NT2/D1 (cell line): Measurements from ENCODE around the gene ATM.

Experiments used
- DNase-seq: peaks from one replicate; pipeline ENCODE4 v3.0.0-alpha.2; 2011; ENCODE audit warnings: low read depth, low spot score
- H3K27me3 ChIP-seq: 2 replicates; pipeline ENCODE4 v1.6.0; 2011; ENCODE audit warnings: mild to moderate bottlenecking; ENCODE audit not compliant: insufficient read length, insufficient read depth
- H3K36me3 ChIP-seq: 2 replicates; pipeline ENCODE4 v1.6.1; 2011; ENCODE audit warnings: mild to moderate bottlenecking, low read length, mixed read lengths; ENCODE audit not compliant: insufficient read depth, insufficient read length
- H3K4me1 ChIP-seq: 2 replicates; pipeline ENCODE4 v1.5.1; 2011; ENCODE audit not compliant: insufficient read depth, insufficient read length
- H3K4me3 ChIP-seq: 2 replicates; pipeline ENCODE4 v1.5.1; 2011; ENCODE audit warnings: low read depth; ENCODE audit not compliant: insufficient read length
- H3K9ac ChIP-seq: 2 replicates; pipeline ENCODE4 v1.6.0; 2011; ENCODE audit warnings: low read depth; ENCODE audit not compliant: insufficient read length
- H3K9me3 ChIP-seq: 2 replicates; pipeline ENCODE4 v1.5.1; 2011; ENCODE audit warnings: mild to moderate bottlenecking, low read length; ENCODE audit not compliant: insufficient read depth
- SUZ12 ChIP-seq: IDR thresholded peaks from 2 replicates; pipeline ENCODE4 v1.6.1; 2011; ENCODE audit not compliant: insufficient read length, insufficient read depth; ENCODE audit errors: extremely low read depth
- YY1 ChIP-seq: IDR thresholded peaks from 2 replicates; pipeline ENCODE4 v1.6.1; 2011; ENCODE audit not compliant: insufficient read length, insufficient read depth
- ZNF274 ChIP-seq: IDR thresholded peaks from 2 replicates; pipeline ENCODE4 v1.6.1; 2011; ENCODE audit warnings: mild to moderate bottlenecking, low read depth, low read length

The ATM gene

DNA sequence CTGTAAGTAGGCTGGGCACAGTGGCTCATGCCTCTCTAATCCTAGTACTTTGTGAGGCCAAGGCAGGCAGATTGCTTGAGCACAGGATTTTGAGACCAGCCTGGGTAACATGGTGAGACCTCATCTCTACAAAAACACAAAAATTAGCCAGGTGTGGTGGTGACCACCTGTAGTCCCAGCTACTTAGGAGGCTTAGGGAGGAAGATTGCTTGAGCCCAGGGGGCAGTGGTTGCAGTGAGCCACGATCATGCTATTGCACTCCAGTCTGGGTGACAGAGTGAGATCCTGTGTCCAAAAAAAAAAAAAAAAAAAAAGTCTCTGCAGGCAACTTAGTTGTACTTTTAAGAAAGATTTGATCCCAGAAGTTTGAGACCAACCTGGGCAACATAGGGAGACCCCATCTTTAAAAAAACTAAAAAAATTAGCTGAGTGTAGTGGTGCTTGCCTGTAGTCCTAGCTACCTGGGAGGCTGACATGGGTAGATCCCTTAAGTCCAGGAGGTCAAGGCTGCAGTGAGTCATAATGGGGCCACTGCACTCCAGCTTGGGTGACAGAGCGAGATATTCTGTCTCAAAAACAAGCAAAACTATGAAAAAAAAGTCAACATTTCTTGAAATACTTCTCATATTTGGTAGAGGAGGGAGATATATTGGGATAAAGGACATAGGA lies 10.5 kb downstream of the ATM start:
- DNase-seq, result no peak
- Histone ChIP-seq H3K27me3 (no peaks in the 10 kb centered on the region), H3K4me3 (no peak overlapping the region), H3K9ac (no peak overlapping the region), H3K9me3 (no peaks in the 10 kb centered on the region), H3K4me1 (no peaks in the 10 kb centered on the region), H3K36me3 (peaks cover 58% of the 10 kb centered on the region)
- TF ChIP-seq YY1 (no peak), ZNF274 (no peak), SUZ12 (no peak)

DNA sequence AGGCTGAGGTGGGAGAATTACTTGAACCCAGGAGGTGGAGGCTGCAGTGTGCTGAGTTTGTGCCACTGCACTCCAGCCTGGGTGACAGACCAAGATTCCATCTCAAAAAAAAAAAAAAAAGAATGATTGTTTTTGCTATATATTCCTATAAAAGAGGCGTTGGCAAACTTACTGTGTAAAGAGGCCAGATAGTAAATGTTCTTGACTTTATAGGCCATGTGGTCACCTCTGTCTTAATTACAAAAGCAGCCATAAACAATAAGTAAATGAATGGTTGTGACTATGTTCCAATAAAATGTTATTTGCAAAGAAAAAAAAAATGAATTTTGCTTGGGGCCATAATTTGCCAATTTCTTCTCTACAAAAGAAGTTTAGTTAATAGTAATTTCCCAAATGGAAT lies 12.3 kb downstream of the ATM start:
- no peaks in the 10 kb centered on the region for H3K4me1 ChIP-seq
- peaks cover 53% of the 10 kb centered on the region for H3K36me3 ChIP-seq
- TF ChIP-seq SUZ12 (no peak), YY1 (no peak)
- no peaks in the 10 kb centered on the region for H3K9me3 ChIP-seq
- DNase-seq, result no peak
- no peak overlapping the region for H3K4me3 ChIP-seq
- no peaks in the 10 kb centered on the region for H3K27me3 ChIP-seq
- H3K9ac ChIP-seq, result no peak overlapping the region

DNA sequence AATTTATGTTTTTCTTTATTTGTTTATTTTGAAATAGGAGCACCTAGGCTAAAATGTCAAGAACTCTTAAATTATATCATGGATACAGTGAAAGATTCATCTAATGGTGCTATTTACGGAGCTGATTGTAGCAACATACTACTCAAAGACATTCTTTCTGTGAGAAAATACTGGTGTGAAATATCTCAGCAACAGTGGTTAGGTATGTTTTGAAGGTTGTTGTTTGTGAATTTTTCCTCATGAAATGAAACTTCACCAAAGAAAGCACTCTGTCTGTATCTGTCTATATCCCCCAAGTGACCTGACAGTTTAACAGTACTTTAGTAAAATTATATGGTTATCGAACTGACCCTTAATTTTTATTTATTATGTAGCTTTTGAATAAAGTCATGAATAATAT lies 12.8 kb downstream of the ATM start:
- no peak overlapping the region for H3K4me3 ChIP-seq
- no peaks in the 10 kb centered on the region for H3K9me3 ChIP-seq
- no peak overlapping the region for H3K9ac ChIP-seq
- peaks cover 54% of the 10 kb centered on the region for H3K36me3 ChIP-seq
- no peak for DNase-seq
- no peaks in the 10 kb centered on the region for H3K27me3 ChIP-seq
- H3K4me1 ChIP-seq, result no peaks in the 10 kb centered on the region
- TF ChIP-seq YY1 (no peak), ZNF274 (no peak), SUZ12 (no peak)

DNA sequence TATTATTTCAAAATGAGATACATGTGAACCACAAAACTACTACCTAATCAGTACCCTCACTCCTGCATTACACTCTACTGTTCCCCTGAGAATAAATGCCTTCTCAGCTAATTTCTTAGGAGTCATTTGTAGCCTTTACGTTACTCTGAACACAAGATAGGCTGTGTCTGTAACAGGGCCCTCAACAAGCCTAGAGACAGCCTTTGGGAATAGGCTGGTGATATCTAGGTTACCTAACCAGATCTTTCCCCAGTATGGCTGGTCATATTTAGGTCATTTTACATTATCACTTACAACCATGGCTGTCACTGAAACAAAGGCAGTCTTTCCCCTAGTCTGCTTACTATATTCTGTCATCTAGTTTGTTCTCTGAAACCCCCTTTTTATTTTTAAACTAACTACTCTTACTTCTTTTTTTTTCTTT lies 14.2 kb downstream of the ATM start:
- TF ChIP-seq YY1 (no peak), SUZ12 (no peak), ZNF274 (no peak)
- no peaks in the 10 kb centered on the region for H3K27me3 ChIP-seq
- DNase-seq, result no peak
- H3K4me3 ChIP-seq, result no peak overlapping the region
- no peak overlapping the region for H3K9ac ChIP-seq
- H3K9me3 ChIP-seq, result no peaks in the 10 kb centered on the region
- no peaks in the 10 kb centered on the region for H3K4me1 ChIP-seq
- peaks cover 54% of the 10 kb centered on the region for H3K36me3 ChIP-seq

DNA sequence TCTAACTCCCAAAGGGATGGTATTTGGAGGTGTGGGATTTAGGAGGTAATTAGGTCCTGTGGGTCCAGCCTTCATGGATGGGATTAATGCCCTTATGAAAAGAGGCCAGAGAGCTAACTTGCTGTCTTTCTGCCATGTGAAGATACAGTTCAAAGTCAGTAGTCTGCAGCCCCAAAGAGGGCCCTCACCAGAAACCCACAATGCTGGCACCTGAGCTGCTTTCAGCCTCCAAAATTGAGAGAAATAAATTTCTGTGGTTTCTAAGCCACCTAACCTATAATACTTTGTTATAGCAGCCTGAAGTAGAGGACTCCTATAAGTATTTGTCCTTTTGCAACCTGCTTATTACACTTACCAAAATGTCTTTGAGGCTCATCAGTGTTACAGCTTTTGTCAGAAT lies 16.2 kb downstream of the ATM start:
- no peaks in the 10 kb centered on the region for H3K27me3 ChIP-seq
- no peak for DNase-seq
- no peaks in the 10 kb centered on the region for H3K4me1 ChIP-seq
- no peak for TF ChIP-seq YY1
- TF ChIP-seq SUZ12, result no peak
- TF ChIP-seq ZNF274, result no peak
- H3K9me3 ChIP-seq, result no peaks in the 10 kb centered on the region
- no peak overlapping the region for H3K9ac ChIP-seq
- H3K4me3 ChIP-seq, result no peak overlapping the region
- peaks cover 44% of the 10 kb centered on the region for H3K36me3 ChIP-seq

DNA sequence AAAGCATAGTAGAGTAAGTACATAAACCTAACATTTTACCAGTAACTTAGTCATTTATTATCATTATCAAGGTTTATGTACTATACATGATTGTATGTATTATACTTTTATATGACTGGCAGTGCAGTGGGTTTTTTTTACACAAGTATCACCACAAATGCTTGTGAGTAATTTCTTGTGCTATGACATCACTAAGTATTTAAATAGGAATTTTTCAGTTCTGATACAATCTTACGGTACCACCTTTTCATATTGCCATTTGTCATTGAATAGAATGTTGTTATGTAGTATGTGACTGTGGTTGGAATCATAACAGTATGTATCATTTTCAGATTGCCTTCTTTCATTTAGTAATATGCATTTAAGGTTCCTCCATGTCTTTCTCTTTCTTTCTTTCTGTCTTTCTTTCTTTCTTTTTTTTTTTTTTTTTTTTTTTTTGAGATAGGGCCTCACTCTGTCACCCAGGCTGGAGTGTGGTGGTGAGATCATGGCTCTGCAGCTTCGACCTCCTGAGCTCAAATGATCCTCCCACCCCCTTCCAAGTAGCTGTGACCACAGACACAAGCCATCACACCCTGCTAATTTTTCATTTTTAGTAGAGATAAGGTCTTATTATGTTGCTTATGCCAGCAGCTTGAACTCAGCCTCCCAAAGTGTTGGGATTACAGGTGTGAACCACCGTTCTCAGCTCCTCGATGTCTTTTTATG lies 18.6 kb downstream of the ATM start:
- Histone ChIP-seq H3K9ac (no peak overlapping the region), H3K36me3 (peaks cover 36% of the 10 kb centered on the region), H3K4me1 (no peaks in the 10 kb centered on the region), H3K4me3 (no peak overlapping the region), H3K9me3 (no peaks in the 10 kb centered on the region), H3K27me3 (no peaks in the 10 kb centered on the region)
- no peak for TF ChIP-seq YY1
- no peak for TF ChIP-seq SUZ12
- TF ChIP-seq ZNF274, result no peak
- no peak for DNase-seq

DNA sequence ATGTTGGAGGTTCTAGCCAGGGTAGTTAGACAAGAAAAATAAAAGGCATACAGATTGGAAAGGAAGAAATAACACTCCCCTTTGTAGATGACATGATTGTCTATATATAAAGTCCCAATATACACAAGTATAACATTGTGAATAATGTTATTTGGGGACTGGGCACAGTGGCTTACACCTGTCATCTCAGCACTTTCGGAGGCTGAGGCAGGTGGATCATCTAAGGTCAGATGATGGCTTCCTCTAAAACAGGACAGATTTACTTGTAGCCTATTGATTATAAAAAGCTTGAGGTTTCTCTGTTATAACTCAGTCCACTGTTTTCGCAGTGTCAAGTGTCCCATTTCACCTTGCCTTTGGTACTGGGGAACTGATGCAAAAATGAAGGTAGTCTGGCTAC lies 19.6 kb downstream of the ATM start:
- Histone ChIP-seq H3K9me3 (no peaks in the 10 kb centered on the region), H3K27me3 (no peaks in the 10 kb centered on the region), H3K36me3 (peaks cover 33% of the 10 kb centered on the region), H3K4me3 (no peak overlapping the region), H3K4me1 (no peaks in the 10 kb centered on the region), H3K9ac (no peak overlapping the region)
- DNase-seq, result no peak
- TF ChIP-seq YY1, result no peak
- no peak for TF ChIP-seq ZNF274
- no peak for TF ChIP-seq SUZ12
